GM21825 (cell line): ENCODE measurements around the gene GNB3.

Source experiments
- ATAC-seq: cut with Tn5 transposase; IDR thresholded peaks from one replicate; pipeline ENCODE4 v1.9.1; 2021; ENCODE audit warnings: mild to moderate bottlenecking, moderate library complexity; ENCODE audit not compliant: unreplicated experiment

GNB3 gene

GRCh38 chr12:6840761-6841515 lies at the start of gene GNB3:
Gene GNB3 (plus strand): TSS chr12:6840925. CDS start chr12:6841288, 363 bp downstream.
- ATAC-seq = no peak

GRCh38 chr12:6791931-6792520 lies 48.7 kb upstream of the GNB3 start:
- no peak for ATAC-seq

- ATAC-seq = no peak
These were observed 48.1 kb upstream of the GNB3 start for GRCh38 chr12:6792522-6793201.

- ATAC-seq = no peak
These were observed 45.6 kb upstream of the GNB3 start for GRCh38 chr12:6795088-6795487.

- ATAC-seq = no peak
These were observed 44.1 kb upstream of the GNB3 start for GRCh38 chr12:6796576-6796975.

GRCh38 chr12:6799147-6799546 lies 41.6 kb upstream of the GNB3 start:
- no peak for ATAC-seq

GRCh38 chr12:6807170-6807569 lies 33.6 kb upstream of the GNB3 start:
- ATAC-seq = no peak

- no peak for ATAC-seq
These were observed 31.7 kb upstream of the GNB3 start for GRCh38 chr12:6809056-6809455.

- no peak for ATAC-seq
These were observed 30.0 kb upstream of the GNB3 start for GRCh38 chr12:6810758-6811157.

GRCh38 chr12:6813363-6813762 lies 27.4 kb upstream of the GNB3 start:
- no peak for ATAC-seq

- no peak for ATAC-seq
These were observed 24.1 kb upstream of the GNB3 start for GRCh38 chr12:6816598-6816997.

GRCh38 chr12:6817098-6817497 lies 23.6 kb upstream of the GNB3 start:
- ATAC-seq = no peak

GRCh38 chr12:6817662-6818157 lies 23.0 kb upstream of the GNB3 start:
- ATAC-seq = no peak

GRCh38 chr12:6818222-6818621 lies 22.5 kb upstream of the GNB3 start:
- ATAC-seq = no peak

- ATAC-seq = no peak
These were observed 22.1 kb upstream of the GNB3 start for GRCh38 chr12:6818645-6819044.

- no peak for ATAC-seq
These were observed 21.4 kb upstream of the GNB3 start for GRCh38 chr12:6819106-6820030.

GRCh38 chr12:6820166-6820565 lies 20.6 kb upstream of the GNB3 start:
- ATAC-seq = no peak

GRCh38 chr12:6821591-6822425 lies 18.9 kb upstream of the GNB3 start, which contains the start of gene GPR162:
Gene GPR162 (plus strand): TSS chr12:6821821. CDS start chr12:6823899, 2,078 bp downstream.
- no peak for ATAC-seq

- ATAC-seq = no peak
These were observed 18.1 kb upstream of the GNB3 start for GRCh38 chr12:6822426-6823135.
